ENCODE data around the gene SYNGR2.

Gene SYNGR2, protein sequence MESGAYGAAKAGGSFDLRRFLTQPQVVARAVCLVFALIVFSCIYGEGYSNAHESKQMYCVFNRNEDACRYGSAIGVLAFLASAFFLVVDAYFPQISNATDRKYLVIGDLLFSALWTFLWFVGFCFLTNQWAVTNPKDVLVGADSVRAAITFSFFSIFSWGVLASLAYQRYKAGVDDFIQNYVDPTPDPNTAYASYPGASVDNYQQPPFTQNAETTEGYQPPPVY

DNA sequence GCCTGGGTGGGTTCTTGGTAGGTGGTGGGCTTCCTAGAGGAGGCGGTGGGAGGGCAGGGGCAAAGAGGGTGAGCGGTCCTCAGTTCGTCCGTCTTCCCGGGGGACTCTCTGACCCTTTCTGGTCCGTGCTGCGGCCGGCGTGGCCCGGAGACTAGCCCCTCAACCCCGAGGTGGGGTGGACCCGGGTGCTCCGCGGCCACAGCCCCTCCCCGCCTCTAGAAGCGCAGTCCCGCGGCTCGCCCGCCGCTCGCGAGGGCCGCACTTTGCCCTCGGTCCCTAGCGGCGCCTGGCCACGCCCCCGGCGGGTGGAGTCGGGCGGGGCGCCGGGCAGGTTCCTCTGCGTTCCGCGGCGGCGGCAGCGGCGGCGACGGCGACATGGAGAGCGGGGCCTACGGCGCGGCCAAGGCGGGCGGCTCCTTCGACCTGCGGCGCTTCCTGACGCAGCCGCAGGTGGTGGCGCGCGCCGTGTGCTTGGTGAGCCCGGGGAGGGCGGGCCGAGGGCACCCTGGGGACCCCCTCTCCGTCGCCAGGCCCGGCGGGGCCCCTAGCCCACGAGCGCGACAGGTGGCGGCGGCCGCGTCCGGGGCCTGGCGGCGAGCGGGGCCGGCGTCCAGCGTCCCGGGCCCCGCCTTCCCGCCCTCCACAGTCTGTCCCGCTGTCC is at the start of gene SYNGR2:
Gene SYNGR2, plus strand, starts transcription at position 340 of the 661 bp plus-strand sequence. Its CDS starts 36 bp downstream, at position 376.
- peak; percentile 83 for DNase-seq

DNA sequence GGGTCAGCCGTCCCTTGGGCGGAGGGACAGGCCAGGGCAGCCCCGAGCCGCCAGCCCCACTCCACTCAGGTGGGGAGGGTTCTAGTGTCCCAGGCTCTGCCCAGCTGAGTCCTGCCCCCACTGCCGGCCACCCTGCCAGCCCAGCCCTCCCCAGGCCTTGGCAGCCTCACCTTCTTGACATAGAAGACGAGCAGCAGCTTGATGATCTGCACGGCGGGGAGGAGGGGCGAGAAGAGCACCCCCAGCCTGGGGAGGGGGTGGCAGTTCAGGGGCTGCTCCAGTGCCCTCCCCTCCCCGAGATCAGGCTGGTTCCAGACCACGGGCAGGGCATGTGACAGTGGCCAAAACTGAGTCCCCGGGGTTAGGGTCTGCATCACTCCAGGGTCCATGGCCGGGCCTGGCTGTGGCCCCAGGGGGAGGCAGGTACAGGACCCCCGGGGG is 49.6 kb upstream of the SYNGR2 start:
- DNase-seq, result no peak

DNA sequence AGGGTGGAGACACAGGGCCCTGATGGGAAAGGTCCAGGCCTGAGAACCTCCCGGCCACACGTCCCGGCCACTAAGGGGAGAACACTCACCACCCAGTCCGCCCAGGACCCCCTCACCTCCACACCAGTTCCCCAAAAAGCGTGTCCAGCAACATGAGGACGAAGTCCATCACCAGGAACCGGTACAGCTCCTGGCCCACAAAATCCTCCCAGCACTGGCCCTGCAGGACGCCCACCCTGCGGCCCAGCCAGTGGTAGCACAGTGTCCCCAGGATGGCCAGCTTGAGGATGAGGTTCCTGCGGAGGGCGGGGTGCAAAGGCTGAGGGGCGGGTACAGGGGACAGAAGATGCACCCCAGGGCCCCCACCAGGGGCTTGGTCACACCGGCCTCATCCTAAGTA is 47.8 kb upstream of the SYNGR2 start:
- DNase-seq, result no peak

DNA sequence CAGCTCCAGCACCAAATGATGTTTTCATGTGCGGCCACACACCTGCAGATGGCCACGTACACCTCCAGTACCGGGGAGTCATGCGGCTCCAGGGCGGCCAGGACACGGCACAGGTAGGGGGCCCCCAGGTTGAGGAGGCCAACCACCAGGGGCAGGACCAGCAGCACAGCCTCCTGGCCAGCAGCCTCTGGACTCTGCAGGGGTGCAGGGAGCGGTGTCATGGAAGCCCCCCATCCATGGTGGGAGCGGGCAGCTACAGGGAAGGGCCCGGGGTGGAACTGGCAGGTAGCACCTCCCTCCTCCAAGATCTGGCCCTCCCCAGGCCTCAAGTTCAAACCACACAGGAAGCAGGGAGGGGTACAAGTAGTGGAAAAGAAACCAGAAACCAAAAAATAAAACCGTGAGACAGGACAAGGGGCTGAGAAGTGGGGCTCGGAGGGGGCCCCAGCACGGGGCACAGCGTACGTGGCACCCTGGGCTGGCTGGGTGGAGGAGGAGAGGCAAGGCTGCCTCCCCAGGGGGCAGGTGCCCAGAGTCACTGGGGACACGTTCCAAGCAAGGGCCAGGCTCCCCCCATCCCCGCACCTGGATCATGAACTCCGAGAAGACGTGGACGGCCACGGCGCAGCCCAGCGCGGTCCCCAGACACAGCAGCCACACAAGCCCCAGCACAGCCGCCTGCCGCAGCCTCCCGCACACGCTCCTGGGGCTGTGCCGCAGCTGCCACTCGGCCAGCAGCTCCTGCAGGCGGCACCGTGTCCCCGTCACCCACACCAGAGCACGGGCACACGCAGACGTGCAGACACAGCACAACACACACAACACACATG is 47.2 kb upstream of the SYNGR2 start:
- DNase-seq, result no peak

DNA sequence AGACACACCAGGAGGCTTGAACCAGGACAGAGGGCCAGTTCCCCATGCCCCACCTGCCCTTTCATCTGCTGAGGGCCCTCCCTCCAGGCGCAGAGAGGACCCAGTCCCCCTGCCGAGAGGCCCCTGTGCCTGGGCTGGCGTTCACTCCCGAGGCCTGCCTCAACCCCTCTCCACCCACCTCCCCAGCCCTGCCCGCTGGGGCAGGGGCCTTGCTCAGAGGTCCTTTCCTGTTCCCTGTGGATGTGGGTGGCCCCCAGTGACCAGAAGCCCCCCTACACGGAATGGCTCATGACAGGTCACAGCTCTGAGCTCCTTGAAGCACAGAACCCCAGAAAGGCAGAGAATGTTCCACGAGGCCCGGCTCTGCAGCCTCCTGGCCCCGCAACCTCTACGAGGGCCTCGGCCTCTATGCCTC is 46.6 kb upstream of the SYNGR2 start:
- no peak for DNase-seq

DNA sequence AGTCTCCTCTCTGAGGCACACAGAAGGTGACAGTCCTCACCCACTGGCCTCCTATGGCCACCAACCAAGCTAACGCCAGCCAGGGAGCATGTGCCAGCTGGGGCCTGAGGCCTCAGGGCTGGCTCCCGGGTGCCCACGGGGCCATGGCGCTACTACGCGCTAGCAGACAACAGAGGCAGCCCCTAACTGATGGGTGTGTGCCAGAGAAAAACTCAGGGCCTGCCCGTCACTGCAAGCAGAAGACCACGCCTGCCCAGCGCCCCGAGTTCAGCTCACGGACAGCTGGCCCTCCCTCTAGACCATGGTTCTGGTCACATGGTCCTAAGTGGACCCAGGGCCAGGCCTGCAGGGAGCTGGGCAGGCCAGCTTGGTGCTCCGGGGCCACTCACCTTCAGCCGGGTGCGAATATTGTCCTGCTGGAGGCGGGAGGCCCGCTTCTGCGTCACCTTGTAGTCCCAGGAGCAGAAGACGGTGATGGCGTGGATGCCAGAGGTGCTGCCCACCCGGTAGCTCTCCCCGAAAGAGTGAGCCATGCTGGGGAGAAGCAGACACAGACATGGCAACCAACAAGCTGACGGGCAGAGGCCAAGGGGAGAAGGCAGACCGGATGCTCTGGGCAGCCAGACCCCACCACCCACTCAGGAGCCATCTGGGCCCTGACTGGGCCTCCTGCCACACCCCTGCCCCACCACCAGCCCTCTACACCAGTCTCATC is 46.0 kb upstream of the SYNGR2 start:
- DNase-seq, result no peak

DNA sequence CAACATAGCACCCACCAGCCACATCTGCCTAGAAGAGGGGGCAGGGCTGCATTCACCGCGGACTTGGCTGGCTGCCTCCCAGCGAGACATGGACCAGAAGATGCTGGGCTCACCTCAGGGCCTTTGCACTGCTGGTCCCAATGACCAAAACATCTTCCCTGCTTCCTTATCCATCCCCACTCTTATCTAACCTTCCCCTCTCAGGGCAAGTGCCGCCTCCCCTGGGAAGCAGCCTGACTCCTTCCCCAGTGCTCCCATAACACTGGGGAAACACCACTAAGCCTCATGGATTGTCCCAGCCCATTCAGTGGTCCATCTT is 45.5 kb upstream of the SYNGR2 start:
- DNase-seq, result no peak

DNA sequence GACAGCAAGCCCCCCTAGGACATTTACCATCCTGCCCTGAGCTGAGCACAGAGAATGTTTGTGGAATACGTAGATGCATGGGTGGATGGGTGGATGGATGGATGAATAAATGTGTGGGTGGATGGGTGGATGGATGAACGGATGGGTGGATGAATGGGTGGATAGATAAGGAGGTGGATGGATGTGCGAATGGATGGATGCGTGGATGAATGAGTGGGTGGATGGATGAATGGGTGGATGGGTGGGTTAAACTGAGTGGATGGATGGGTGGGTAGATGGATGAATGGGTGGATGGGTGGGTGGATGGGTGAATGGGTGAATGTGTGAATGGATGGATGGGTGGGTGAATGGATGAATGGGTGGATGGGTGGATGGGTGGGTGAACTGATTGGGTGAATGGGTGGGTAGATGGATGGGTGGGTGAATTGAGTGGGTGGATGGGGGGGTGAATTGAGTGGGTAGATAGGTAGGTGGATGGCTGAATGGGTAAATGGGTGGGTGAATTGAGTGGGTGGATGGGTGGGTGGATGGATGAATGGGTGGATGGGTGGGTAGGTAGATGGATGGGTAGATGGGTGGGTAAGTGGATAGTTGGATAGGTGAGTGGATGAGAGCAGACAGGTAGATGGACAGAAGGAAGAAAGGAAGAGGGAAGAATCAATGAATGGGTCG is 45.0 kb upstream of the SYNGR2 start:
- DNase-seq, result no peak

DNA sequence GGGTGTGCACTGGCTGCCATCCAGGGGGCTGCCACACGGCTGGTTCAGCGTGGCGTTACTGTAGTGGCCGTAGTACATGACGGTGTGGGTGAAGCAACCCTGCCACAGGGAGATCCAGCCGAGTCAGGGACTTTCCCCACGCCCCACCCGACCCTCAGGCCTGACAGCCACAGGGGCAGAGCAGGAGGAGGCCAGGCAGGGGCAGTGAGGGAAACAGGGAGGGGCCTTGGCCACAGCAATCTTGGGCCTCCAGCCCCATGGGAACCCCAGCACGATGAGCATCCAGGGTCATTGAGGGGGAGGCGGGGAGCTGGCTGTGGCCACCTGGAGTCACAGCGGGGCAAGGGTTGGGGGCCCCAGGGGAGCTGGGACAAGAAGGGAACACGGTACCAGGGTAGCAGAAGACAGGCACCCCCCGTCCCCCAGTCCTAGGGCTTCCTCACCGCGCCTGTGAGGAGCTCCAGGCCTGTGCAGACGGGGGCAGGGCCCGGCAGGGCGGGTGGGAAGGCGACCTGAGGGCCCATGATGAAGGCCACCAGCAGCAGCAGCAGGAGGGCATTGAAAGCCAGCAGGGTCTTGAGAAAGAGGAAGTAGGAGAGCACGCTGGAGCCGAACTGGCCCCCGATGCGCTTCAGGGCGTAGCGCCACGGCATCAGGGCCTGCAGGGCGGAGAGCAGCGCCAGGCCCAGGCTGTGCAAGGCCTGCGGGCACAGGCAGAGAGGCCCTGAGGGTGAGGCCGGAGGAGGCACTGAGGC is 44.1 kb upstream of the SYNGR2 start:
- no peak for DNase-seq

DNA sequence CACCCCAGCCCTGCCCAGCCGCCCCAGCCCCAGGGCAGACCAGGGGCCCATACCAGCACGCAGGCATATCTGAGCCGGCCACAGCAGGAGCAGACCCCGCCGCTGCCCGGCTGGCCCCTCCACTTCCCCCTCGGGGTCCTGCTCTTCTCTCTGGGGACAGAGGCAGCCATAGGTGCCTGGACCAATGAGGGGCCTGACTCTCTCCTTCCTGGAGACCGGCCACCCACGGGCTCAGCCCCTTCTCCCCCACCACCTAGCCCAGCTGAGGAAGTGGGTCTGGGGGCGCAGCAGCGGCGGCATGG is 43.6 kb upstream of the SYNGR2 start:
- DNase-seq, result no peak

DNA sequence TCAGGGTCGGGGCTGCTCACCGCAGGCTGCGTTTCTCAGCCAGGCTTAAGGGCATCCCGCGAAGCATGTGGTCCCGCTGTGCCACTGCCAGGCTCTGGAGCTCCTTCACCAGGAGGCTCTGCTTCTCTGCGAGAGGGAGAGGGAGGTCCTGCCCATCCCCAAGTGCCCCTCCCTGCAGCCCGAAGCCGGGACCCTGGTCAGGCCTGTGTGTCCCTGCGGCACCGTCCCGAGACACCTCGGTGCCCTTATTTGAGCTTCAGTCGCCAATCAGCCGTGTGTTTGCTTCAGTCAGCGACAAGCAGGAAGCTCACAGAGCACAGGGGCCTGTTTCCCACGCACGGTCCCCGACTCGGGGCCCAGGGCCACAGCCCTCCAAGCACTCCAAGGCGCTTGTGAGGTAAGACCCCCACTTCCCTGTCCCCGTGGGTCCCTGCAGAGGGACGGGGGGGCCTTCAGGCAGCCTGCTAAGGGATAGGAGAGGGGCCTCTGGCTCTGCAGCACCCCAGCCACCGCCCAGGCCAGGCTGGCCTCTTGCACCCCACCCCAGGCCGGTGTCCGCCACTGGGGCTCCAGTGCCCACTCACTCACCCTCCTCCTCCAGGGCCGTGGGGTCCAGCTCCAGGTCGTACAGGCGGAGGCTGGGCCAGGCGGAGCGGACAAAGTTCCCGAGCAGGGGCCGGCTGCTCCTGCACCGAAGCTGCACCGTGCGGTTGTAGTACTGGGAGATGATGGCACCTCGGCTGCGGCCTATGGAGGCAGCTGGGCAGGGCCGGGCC is 43.1 kb upstream of the SYNGR2 start:
- no peak for DNase-seq

DNA sequence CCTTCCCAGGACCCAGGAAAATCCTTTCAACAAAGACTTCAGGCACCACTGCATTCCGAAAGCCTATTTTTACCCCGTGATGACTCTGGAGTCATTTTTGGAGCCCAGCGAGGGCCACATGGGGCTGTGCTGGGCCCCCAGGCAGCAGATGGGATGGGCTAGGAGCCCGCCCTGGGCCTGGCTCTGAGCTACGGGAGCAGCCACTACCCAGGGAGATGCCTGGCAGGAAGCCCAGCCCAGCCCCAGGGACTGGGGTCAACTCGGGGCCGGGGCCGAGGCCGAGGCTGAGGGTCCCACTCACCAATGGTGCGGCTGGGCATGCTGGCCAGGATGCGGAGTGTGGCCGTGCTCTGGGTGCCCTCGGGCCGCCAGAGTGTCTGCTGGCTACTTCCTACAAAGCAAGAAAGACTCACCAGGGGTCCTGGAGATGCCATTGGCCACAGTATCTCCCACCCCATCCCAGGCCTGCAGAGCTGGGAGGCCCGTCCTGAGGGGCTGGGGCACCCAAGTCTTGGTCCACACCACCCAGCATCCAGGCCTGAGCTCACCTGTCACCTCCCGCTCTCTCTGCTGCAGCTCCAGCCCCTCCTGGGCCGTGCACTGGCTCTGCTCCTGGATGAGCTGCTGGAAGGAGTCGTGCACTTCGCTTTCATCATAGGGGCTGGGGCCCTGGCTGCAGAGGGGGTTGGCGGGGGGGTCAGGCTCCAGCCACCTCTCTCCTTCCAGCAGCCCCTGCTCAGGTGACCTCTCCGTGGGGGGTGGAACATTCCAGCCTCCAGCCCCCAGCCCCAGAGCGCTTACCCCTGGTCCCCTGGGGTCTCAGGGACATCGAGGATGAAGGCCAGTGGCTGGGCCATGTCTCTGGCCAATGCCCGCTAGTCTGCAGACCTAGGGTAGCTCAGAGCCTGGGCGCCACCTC is 42.1 kb upstream of the SYNGR2 start:
- no peak for DNase-seq

DNA sequence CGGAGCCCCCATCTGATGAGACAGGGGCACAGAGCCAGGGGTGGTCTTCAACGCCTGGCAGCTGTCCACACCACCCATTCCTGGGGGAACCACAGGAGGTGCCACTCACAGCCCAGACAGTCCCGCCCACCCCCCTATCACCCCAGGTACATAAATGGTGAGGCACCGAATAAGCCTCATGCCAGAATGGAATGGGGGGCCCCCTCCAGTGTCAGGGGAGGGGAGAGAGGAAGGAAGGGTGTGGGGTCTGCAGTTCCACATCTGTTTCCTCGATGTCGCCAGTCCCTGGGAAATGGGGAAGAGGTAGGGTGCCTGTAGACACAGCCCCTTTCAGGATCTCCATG is 41.5 kb upstream of the SYNGR2 start:
- DNase-seq, result no peak

DNA sequence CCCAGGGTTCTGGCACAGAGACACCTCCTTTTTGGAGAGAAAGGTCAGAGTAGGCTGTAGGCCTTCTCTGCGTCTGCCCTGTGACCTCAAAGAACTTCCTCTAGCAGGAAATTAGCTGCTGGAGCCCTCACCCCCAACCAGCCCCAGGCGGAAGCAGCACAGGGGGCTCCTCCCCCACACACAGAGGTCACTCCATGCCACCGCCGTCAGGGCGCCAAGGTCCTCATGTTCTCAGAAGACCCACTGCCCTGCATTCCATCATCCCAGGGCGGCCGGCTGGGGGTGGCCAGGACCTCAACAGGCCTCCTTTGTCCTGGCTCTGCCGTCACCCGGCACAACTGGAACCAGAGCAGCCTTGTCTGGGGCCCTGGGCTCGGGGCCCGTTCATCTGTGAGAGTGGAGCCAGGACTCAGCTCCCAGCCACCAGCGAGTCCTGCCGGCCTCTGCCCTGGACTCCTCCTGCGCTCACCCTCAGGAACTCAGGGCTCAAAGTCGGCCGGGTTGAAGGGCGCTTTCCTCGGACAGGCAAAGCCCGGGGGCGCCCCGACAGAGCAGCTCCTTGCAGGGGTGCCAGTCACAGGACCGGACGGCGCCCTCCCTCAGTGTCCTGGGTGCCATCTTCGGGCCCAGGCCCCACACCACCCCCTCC is 41.0 kb upstream of the SYNGR2 start:
- peak in 1 of 2 donors; percentile 65 for DNase-seq

DNA sequence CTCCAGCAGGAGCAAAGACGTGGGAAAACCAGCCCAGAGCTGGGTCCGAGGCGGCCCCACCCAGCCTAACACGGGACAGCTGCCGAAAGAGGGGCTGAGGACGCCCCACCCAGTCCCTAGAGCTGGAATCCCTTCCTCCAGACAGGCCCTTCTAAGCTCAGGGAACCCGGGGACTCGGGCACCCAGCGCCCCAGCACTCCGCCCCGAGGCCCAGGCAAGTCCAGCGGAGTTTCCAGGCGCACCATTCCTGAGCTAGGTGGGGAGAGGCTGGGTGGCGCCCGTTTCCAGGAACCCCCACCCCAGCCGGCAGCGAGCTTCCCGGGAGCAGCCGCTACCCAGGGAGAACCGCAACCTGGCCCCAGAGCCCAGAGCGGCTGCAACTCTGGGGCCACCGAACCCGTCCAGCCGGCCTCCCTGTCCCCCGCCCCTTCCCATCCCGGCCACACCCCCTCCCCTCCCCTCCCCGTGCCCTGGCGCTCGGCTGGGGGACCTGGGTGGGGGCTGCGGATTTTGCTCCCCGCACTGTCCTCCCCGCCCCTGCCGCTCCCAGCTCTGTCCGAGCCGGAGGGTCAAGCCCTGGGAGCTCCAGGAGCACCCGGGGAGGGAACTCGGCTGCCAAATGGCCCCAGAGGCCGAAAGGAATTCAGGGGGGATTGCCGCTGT is 40.4 kb upstream of the SYNGR2 start:
- DNase-seq, result no peak

DNA sequence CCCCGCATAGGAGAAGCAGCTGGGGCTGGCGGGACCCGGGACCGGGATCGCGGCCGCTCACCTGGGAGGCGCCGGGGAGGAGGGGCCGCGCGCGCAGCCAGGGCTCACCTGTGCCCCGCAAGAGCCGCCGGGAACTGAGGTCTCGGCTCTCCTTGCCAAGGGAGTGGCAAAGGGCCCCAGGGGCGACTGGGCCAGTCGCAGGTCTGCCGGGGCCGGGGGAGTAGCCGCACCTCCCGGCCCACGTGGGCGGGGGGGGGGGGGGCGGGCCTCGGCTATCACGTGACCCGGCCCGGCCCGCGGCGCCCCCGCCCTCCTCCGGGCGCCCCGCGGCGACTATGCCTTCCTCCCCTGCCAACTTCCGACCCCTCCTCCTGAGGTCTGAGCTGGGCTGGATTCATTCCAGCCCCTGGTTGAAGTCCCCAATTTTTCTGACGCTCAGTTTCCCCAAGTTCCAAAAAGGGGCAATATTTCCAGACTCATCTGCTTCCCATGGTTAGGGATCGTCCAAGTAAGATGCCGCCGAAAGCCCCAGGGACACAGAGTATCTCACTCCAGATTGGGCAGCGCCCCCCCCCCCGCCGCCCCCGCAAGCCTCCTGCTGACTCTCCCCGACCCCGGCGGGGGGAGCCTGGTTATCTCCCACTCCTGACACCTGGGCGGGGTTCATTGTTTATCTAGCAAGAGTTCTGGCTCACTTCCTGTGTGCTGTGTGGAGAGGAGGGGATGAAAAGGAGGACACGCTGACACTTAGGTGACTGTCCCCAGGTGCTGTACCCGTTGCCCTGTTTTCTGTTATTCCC is 39.6 kb upstream of the SYNGR2 start, which contains the start of gene TMC6:
Gene TMC6, minus strand, starts transcription at position 205 of the 800 bp plus-strand sequence. CDS start 1,923 bp downstream, outside the sequence.
- DNase-seq, result peak; percentile 69 to 78

DNA sequence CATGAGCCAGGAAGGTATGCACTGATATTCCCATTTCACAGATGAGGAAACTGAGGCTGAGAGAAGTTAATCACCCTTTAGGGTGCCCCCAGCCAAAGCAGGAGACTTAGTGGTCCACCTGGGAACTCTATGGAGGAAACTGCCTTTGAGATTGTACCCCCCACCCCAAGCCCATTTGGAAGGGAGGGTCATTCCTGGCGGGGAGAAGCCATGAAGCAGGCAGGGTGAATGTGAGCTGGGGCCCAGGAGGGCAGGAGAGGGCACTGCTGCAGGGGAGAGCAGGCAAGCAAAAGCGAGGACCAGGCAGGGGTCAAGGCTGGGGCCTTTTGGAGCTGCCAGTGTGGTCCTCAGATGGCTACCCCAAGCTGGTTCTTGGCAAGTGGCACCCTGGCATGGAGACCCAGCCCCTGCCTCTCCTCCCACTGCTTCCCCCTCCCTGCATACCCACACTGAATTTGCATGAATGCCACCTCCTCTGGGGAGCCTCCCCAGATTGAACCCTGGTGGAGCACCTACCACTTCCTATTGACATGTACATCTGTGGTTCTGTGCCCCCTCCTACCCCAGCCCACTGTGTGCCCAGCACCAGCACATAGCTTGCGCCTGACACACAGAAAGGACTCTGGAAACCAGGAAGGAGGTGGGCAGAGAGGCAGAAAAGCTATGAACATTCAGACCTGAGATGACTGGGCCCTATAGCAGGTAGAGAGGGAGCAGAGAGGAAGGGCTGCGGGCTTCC is 38.9 kb upstream of the SYNGR2 start:
- DNase-seq, result no peak

DNA sequence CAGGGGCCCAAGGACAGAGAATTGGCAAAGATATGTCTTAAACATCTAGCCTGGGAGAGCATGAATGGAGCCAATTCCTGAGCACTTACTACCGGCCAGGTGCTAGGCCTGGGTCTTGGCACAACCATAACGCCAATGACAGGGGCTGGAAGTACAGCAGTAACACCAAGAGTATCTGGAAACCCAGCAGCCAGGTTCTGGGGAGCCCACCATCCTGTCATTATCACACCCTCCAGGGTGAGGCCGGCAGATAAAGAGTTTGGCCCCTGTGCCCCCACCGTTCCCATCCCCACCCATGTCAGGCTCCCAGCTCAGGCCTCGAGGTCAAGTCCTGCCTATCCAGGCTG is 38.3 kb upstream of the SYNGR2 start:
- DNase-seq, result no peak
